Activated T-helper 2 cell treated with anti-CD3 and anti-CD28 coated beads, Interferon-gamma antibody, Interleukin-2, Interleukin-4, amounts not matched to agents 10 μg/mL and 5 μg/mL and 100 μg/mL, durations not matched to agents 14 hours and 24 hours and 36 hours (primary cell): ENCODE measurements around the gene SF3A2. TPM values are rescaled to one million over a fixed set of nuclear protein-coding genes. Genes with fewer than 3 reads are reported as not detected.
"Not testable (repeated sequence)": the region's sequence is repeated elsewhere in the genome, so short reads cannot be mapped to it uniquely, and the experiment has no call there.

ENCODE experiments used
- DNase-seq: peaks from one replicate; pipeline ENCODE4 v3.0.0; 2021; ENCODE audit warnings: low spot score
- H3K27ac Mint-ChIP-seq: one replicate; pipeline ENCODE4 v1.8.0; 2021; ENCODE audit warnings: mixed read lengths
- H3K27me3 Mint-ChIP-seq: one replicate; pipeline ENCODE4 v1.8.0; 2021; ENCODE audit warnings: low read depth, mixed read lengths
- H3K36me3 Mint-ChIP-seq: one replicate; pipeline ENCODE4 v1.8.0; 2021; ENCODE audit warnings: low read depth, mixed read lengths
- H3K4me1 Mint-ChIP-seq: one replicate; pipeline ENCODE4 v1.8.0; 2021; ENCODE audit warnings: low read depth, mixed read lengths
- H3K4me3 Mint-ChIP-seq: one replicate; pipeline ENCODE4 v1.8.0; 2021; ENCODE audit warnings: low read depth, mild to moderate bottlenecking, moderate library complexity, mixed read lengths
- H3K9me3 Mint-ChIP-seq: one replicate; pipeline ENCODE4 v1.8.0; 2021; ENCODE audit warnings: mixed read lengths
- intact Hi-C: fragments of 100-400 bp; cut with micrococcal nuclease; formaldehyde crosslinking; loops from one replicate; pipeline ENCODE4 v1.15.1; 2023
- total RNA-seq: library from RNA; stranded (reverse); gene quantifications from 2 replicates; pipeline ENCODE4 v1.2.3, GENCODE V29; 2022

The SF3A2 gene
- total RNA-seq, 1 donor from 2014 or later = 153 TPM

DNA sequence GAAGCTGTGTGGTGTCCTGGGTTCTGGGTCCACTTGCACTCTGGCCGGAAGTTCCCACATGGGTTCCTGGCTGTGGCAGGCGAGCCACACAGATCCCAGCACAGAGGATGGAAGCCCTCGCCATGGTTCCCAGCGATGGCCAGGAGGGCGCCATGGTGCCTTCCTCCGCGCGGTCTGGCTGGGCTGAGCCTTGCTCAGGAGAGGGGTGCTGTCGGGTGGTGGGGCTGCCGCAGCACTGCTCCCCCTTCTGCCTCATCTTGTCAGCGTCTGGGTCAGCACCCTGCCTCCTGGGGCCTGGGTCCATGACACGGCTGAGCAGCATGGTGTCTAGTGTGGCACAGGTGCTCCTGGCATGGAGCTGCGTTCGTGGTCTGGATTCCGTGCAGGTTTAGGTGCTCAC lies 39.4 kb upstream of the SF3A2 start:
- H3K27ac Mint-ChIP-seq = no peak overlapping the region
- no peak for DNase-seq
- H3K9me3 Mint-ChIP-seq = no peaks in the 10 kb centered on the region
- H3K27me3 Mint-ChIP-seq = no peaks in the 10 kb centered on the region
- H3K4me1 Mint-ChIP-seq = no peaks in the 10 kb centered on the region
- intact Hi-C loops = no loop called here
- no peak overlapping the region for H3K4me3 Mint-ChIP-seq
- peaks cover 48% of the 10 kb centered on the region for H3K36me3 Mint-ChIP-seq

DNA sequence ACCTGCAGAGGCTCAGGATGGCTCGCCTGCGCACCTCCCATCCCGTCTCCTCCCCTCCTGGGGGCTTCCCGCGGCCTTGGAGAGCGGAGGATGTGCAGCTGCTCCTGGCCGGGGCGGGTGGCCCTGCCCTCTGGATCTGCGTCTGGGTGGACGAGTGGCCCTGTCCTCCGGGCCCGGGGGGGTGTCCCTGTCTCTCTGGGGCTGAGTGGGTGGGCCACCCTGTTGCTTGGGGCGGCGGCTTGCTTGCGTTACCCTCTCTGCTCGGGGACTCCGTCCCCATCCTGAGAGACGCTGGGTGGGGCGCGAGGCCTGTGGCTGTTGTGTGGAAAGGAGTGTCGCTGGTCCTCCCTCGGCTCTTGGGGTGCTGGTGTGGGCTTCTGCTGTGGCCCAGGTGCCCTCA lies 38.3 kb upstream of the SF3A2 start:
- intact Hi-C loops = no loop called here
- no peak for DNase-seq
- Mint-ChIP-seq H3K4me1 (no peaks in the 10 kb centered on the region), H3K27me3 (no peaks in the 10 kb centered on the region), H3K27ac (no peak overlapping the region), H3K9me3 (no peaks in the 10 kb centered on the region), H3K36me3 (peaks cover 46% of the 10 kb centered on the region), H3K4me3 (no peak overlapping the region)

DNA sequence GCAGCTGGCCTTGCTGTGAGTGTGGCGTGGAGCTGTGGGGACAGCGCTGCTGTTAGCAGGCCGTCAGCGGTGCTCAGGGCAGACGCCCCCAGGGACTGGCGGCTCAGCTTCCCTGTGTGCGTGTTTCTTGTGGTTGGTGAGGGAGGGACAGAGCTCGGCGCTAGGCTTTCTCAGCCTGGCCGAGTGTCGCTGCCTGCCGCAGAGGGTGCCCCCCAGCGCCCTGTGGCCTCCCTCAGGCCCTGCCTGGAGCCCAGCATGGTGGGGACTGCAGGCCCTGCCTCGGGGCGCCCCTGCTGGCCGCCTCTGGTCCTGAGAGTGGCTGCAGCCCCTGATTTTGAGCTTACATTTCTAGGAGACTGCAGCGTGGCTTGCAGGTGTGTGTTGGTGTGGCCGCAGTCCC lies 37.4 kb upstream of the SF3A2 start:
- Mint-ChIP-seq H3K27me3 (no peaks in the 10 kb centered on the region), H3K9me3 (no peaks in the 10 kb centered on the region), H3K27ac (no peak overlapping the region), H3K4me3 (no peak overlapping the region), H3K4me1 (no peaks in the 10 kb centered on the region), H3K36me3 (peaks cover 45% of the 10 kb centered on the region)
- no peak for DNase-seq
- intact Hi-C loops = no loop called here

DNA sequence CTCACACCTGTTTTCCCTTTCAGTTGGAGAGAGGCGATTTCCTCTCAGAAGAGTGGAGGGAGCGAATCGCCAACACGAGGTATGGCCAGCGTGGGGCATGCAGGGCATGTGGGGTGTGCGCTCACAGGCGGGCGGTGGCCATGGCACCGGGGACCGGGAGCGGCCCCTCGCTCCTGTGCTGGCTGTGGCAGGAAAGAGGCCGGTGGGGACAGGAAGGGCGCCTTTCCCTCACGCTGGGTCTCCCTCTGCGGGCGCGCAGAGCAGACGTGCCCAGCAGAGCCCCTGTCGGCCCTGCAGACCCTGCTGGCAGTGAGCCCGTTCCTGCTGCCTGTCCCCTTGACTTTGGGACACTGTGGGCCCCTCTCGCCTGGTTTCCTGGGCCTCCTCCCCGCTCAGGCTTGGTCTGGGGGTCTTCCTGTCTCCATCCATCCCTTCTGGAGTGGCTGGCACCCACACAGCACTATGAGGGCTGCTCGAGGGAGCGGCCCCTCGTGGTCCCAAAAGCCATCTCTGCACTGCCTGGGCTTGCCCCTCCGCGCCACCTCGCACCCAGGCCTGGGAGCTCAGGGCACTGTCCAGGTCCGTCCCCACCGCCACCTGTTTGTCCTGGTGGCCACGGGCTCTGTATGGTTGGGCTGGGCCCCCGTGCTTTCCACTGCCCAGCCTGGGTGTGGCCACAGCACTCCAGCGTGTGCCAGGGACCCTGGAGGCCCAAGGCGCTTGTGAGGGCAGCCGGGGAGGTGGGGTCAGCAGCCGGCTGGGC lies 36.6 kb upstream of the SF3A2 start:
- H3K4me3 Mint-ChIP-seq = no peak overlapping the region
- intact Hi-C loops = no loop called here
- peaks cover 45% of the 10 kb centered on the region for H3K36me3 Mint-ChIP-seq
- H3K27me3 Mint-ChIP-seq = no peaks in the 10 kb centered on the region
- no peak overlapping the region for H3K27ac Mint-ChIP-seq
- no peak for DNase-seq
- no peaks in the 10 kb centered on the region for H3K9me3 Mint-ChIP-seq
- no peaks in the 10 kb centered on the region for H3K4me1 Mint-ChIP-seq

DNA sequence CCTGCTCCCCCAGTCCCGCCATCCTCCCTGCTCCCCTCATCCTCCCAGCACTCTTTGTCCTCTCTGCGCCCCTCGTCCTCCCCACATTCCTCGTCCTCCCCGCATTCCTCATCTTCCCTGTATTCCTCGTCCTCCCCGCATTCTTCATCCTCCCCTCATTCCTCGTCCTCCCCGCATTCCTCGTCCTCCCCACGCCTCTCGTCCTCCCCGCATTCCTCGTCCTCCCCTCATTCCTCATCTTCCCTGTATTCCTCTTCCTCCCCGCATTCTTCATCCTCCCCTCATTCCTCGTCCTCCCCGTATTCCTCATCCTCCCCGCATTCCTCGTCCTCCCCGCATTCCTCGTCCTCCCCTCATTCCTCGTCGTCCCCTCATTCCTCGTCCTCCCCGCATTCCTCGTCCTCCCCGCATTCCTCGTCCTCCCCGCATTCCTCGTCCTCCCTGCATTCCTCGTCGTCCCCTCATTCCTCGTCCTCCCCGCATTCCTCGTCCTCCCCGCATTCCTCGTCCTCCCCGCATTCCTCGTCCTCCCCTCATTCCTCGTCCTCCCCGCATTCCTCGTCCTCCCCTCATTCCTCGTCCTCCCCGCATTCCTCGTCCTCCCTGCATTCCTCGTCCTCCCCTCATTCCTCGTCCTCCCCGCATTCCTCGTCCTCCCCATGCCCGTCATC lies 35.9 kb upstream of the SF3A2 start:
- DNase-seq, intact Hi-C loops, H3K9me3 Mint-ChIP-seq, H3K4me3 Mint-ChIP-seq, H3K27me3 Mint-ChIP-seq, H3K4me1 Mint-ChIP-seq, H3K27ac Mint-ChIP-seq: not testable (repeated sequence)
- peaks cover 49% of the 10 kb centered on the region for H3K36me3 Mint-ChIP-seq

DNA sequence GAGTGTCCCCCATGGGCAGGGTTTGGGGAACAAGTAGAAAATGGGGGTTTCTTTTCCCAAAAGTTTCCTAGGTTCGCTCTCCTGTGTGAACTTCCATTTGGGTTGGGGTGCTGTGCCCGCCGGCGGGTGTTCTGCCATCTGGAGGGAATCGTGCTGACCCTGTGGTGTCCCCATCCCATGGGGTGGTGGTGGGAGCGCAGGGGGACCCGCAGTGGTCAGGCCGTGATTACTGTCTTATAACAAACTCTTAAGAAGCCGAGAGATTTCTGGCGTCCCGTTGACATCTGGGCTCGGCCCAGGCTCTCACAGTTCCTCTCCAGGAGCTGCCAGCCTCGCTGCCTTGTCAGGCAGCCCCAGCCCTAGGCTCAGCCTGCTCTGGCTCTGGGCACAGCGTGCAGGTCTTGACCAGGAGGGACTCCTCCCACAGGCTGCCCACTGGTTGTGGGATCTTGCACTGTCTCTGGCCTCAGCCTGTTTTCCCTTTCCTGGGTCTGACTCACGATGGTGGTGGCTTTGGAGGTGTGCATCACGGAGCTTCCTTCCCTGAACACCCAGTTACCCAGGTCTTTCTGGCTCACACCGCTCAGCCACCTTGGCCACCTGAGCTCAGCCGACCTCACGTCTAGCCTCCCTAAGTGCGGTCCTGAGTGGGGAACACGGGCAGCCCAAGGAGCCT lies 35.0 kb upstream of the SF3A2 start:
- no peaks in the 10 kb centered on the region for H3K4me1 Mint-ChIP-seq
- H3K36me3 Mint-ChIP-seq = peaks cover 51% of the 10 kb centered on the region
- H3K4me3 Mint-ChIP-seq = no peak overlapping the region

DNA sequence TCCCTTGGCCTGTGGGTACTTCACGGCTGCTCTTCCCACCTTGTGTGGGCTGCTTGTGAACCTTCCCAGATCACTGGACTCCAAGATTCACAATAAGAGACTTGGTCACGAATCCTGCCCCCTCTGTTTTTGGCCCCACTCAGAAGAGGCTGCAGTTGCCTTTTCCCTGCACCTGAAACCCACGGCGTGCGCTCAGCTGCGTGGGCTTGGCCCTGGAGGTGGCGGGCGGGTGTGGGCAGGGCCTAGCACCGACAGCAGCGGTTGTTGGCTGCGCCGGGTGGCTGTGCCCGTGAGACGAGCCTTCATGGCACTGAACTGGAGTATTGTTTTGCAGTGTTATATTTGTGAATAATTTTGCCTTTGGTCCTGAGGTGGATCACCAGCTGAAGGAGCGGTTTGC lies 34.3 kb upstream of the SF3A2 start:
- intact Hi-C loops = no loop called here
- H3K4me3 Mint-ChIP-seq = no peak overlapping the region
- no peaks in the 10 kb centered on the region for H3K9me3 Mint-ChIP-seq
- H3K36me3 Mint-ChIP-seq = peaks cover 48% of the 10 kb centered on the region
- H3K27me3 Mint-ChIP-seq = no peaks in the 10 kb centered on the region
- no peak overlapping the region for H3K27ac Mint-ChIP-seq
- no peaks in the 10 kb centered on the region for H3K4me1 Mint-ChIP-seq
- DNase-seq = no peak

More for the DNA sequence above, 35.0 kb upstream of the SF3A2 start:
- no peaks in the 10 kb centered on the region for H3K27me3 Mint-ChIP-seq
- DNase-seq = no peak
- no peaks in the 10 kb centered on the region for H3K9me3 Mint-ChIP-seq
- no peak overlapping the region for H3K27ac Mint-ChIP-seq
- intact Hi-C loops = no loop called here

DNA sequence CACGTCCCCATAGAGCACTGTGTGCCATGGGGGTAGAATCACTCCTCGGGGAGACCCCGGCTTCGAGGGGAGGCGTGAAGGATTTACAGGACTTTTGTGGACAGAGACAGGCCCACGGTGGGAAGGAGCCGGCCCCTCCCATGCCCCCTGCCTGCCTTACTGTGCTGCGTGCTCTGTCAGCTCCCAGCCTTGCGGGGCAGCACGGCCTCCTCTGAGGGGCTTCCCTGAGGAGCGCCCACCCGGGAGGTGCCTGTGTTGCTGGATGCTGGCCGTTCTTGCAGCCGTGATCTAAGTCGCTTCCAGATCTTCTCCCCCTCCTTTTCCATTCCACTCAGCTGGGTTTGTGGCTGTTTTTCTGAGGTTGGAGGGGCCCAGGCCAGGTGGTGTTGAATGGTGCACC lies 29.6 kb upstream of the SF3A2 start:
- no peak for DNase-seq
- Mint-ChIP-seq H3K36me3 (peaks cover 59% of the 10 kb centered on the region), H3K4me3 (no peak overlapping the region), H3K27ac (no peak overlapping the region), H3K27me3 (no peaks in the 10 kb centered on the region), H3K9me3 (no peaks in the 10 kb centered on the region), H3K4me1 (no peaks in the 10 kb centered on the region)
- intact Hi-C loops = no loop called here

DNA sequence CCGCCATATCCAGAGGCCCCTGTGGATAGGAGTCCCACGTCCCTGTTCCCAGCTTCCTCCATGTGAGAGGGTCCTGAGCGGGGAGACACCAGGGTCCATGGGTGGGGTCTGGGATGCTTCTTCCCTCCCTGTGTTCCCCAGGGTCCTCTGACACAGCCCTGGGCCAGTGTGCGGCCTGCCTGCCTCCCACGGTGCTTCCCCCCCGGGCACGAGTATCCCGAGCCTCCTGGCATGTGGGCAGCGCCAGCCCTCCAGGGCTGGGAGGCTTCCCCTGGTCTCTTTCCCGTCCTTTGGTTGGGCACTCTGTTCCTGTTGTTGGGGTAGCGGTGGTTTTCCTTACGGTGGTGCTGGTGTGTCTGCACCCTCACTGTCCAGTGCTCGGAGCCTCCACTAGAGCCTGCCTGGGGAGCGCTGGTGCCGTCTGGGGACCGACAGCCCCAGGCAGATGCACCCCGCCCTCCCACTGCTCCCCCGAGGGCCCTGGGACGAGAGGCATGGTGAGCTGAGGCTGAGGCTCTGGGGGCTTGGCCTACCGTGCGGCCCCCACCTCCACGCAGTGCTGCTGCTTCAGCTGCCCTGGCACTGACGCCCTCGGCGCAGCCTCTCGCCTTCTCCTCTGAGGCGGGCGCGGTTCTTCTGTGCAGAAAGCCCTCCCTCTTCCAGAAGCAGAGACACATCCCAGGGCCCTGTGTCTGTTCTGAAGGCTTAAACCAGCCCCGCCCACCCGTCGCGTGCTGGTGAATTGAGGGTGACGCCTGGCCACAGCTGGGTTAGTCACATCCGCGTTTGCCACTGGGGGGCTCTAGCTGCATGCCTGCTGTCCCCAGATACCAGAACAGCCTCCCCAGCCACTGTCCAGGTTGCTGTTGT lies 28.4 kb upstream of the SF3A2 start:
- H3K36me3 Mint-ChIP-seq = peaks cover 64% of the 10 kb centered on the region
- H3K9me3 Mint-ChIP-seq = no peaks in the 10 kb centered on the region
- no peak overlapping the region for H3K27ac Mint-ChIP-seq
- no peak for DNase-seq
- H3K4me3 Mint-ChIP-seq = no peak overlapping the region
- H3K27me3 Mint-ChIP-seq = no peaks in the 10 kb centered on the region
- H3K4me1 Mint-ChIP-seq = no peaks in the 10 kb centered on the region
- intact Hi-C loops = no loop called here

DNA sequence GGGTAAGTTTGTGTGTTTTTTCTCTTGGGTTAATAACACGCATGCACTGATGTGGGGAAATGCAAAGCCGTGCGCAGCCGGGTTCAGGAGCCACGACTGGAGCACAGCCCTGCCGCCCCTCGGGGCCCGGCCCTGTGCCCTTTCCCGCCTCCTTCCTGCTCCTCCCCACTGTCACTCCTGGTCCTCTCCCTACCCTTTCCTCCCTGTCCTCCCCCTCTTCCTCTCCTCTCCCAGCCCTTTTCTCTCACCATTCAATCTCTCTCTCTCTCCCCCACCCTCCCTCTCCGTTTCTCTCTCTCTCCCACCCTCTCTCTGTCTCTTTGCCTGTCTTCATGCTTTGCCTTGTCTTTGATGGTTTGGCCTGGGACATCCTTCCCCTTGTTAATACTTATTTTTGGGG lies 27.6 kb upstream of the SF3A2 start:
- Mint-ChIP-seq H3K4me3 (no peak overlapping the region), H3K36me3 (peaks cover 64% of the 10 kb centered on the region), H3K4me1 (no peaks in the 10 kb centered on the region), H3K27ac (no peak overlapping the region), H3K27me3 (no peaks in the 10 kb centered on the region), H3K9me3 (no peaks in the 10 kb centered on the region)
- no peak for DNase-seq
- intact Hi-C loops = no loop called here

DNA sequence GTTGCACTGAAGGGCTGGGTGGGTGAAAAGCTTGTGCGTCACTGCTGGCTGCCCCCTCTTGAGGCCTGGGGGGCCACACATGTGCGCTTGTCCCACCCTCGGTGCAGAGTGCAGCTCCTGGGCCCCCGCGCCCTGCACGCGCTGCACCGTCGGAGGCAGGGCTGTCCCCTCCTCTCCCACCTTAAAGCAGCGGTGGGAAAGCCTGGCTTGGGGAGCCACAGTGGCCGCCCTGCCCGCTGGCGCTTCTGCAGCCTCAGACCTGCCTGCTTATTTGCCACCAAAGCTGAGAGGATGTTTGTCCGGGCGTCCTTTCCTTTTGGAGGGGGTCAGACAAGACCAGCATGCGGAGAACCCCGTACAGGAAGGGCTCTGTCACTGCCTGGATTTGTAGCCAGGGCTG lies 27.2 kb upstream of the SF3A2 start:
- DNase-seq = no peak
- intact Hi-C loops = no loop called here
- Mint-ChIP-seq H3K36me3 (peaks cover 62% of the 10 kb centered on the region), H3K4me3 (no peak overlapping the region), H3K27me3 (no peaks in the 10 kb centered on the region), H3K9me3 (no peaks in the 10 kb centered on the region), H3K27ac (no peak overlapping the region), H3K4me1 (no peaks in the 10 kb centered on the region)

DNA sequence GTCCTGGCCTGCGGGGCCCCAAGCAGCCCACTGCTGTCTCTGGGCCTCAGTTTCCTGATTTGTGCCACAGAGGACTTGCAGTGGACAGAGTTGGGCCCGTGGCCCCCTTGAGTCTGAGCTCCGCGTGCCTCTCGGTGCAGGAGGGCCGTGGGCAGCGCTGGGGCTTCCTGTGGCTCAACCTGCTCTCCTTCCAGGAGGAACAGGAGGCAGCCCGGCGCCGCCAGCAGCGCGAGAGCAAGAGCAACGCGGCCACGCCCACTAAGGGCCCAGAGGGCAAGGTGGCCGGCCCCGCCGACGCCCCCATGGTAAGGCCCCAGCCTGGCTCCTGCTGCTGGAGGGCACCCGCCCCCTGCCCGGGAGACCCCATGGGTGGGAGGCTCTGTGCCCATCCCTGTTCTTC lies 26.4 kb upstream of the SF3A2 start:
- Mint-ChIP-seq H3K36me3 (peaks cover 65% of the 10 kb centered on the region), H3K4me1 (peaks cover 4% of the 10 kb centered on the region), H3K4me3 (no peak overlapping the region), H3K27me3 (no peaks in the 10 kb centered on the region), H3K27ac (no peak overlapping the region), H3K9me3 (no peaks in the 10 kb centered on the region)
- intact Hi-C loops = no loop called here
- DNase-seq = no peak
